Stimulated activated memory B cell treated with anti-CD40 and anti-IgM and Interleukin-4, amounts not matched to agents 10 μg/mL and 1 μg/mL and 100 μg/mL, for 72 hours (primary cell): ENCODE results near the gene POLDIP2.
A peak's percentile ranks its signal among the peaks of the same experiment; 100 is the strongest.
"Not testable (repeated sequence)": the region's sequence is repeated elsewhere in the genome, so short reads cannot be mapped to it uniquely, and the experiment has no call there.

Source experiments
- ATAC-seq: fragments of 150-1000 bp; cut with Tn5 transposase; 2 replicates; pipeline ENCODE4 v1.10.0; 2021
- H3K27ac Mint-ChIP-seq: one replicate; pipeline ENCODE4 v1.8.0; 2022; ENCODE audit warnings: mild to moderate bottlenecking, mixed read lengths
- H3K27me3 Mint-ChIP-seq: one replicate; pipeline ENCODE4 v1.8.0; 2022; ENCODE audit warnings: mixed read lengths
- H3K36me3 Mint-ChIP-seq: one replicate; pipeline ENCODE4 v1.8.0; 2022; ENCODE audit warnings: mixed read lengths
- H3K4me1 Mint-ChIP-seq: one replicate; pipeline ENCODE4 v1.8.0; 2022; ENCODE audit warnings: mixed read lengths
- H3K4me3 Mint-ChIP-seq: one replicate; pipeline ENCODE4 v1.8.0; 2022; ENCODE audit warnings: mild to moderate bottlenecking, moderate library complexity, mixed read lengths
- H3K9me3 Mint-ChIP-seq: one replicate; pipeline ENCODE4 v1.8.0; 2022; ENCODE audit warnings: mixed read lengths

Gene POLDIP2

GRCh38 chr17:28357901-28358197 lies 522 bp upstream of the POLDIP2 start:
- H3K4me1 Mint-ChIP-seq: peaks cover 31% of the 10 kb centered on the region
- H3K27me3 Mint-ChIP-seq: no peaks in the 10 kb centered on the region
- H3K36me3 Mint-ChIP-seq: peaks cover 43% of the 10 kb centered on the region
- no peak for ATAC-seq
- H3K9me3 Mint-ChIP-seq: no peaks in the 10 kb centered on the region
- H3K27ac Mint-ChIP-seq: peak overlapping the region; percentile 97
- peak overlapping the region; percentile 95 for H3K4me3 Mint-ChIP-seq

GRCh38 chr17:28350271-28350670 lies 7.1 kb downstream of the POLDIP2 start:
- no peak overlapping the region for H3K4me3 Mint-ChIP-seq
- H3K4me1 Mint-ChIP-seq: peaks cover 7% of the 10 kb centered on the region
- H3K27me3 Mint-ChIP-seq: no peaks in the 10 kb centered on the region
- no peaks in the 10 kb centered on the region for H3K9me3 Mint-ChIP-seq
- no peak overlapping the region for H3K27ac Mint-ChIP-seq
- peaks cover 63% of the 10 kb centered on the region for H3K36me3 Mint-ChIP-seq
- no peak for ATAC-seq

- H3K27ac Mint-ChIP-seq: no peak overlapping the region
- H3K27me3 Mint-ChIP-seq: no peaks in the 10 kb centered on the region
- no peaks in the 10 kb centered on the region for H3K9me3 Mint-ChIP-seq
- ATAC-seq: no peak
- H3K36me3 Mint-ChIP-seq: peaks cover 66% of the 10 kb centered on the region
- H3K4me1 Mint-ChIP-seq: no peaks in the 10 kb centered on the region
- H3K4me3 Mint-ChIP-seq: no peak overlapping the region
These were observed 8.3 kb downstream of the POLDIP2 start for GRCh38 chr17:28348979-28349378.

DNA sequence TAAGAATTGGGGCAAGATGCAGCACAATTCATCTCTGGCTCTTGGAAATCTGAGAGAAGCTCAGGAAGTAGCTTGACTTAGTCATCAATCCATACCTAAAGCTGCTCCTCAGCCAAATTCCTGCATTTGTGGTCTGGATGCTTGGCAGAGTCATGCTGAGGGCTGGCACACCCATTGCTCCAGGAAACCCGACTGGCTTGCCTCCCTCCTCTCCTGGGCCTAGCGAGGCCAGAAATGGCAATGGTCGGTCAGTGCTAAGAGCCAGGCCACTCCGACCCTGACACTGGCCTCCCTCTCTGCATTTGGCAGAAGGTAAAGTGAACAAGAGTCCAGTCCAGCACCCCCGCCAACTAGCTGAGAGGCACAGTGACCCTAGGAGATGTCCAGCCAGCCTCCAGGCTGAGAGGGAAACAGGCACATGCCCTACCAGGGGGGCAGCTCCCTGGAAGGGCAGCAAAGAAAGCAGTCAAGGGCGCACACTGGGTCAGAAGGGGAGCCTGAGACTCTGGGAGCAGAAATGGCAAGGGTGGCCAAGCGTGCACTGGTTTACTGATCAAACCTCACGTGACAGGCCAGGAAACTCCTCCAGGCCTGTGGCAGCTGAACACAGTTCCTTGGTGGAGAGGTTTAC lies 10.0 kb downstream of the POLDIP2 start:
- Mint-ChIP-seq H3K4me3 (no peak overlapping the region), H3K27me3 (no peaks in the 10 kb centered on the region), H3K36me3 (peaks cover 69% of the 10 kb centered on the region), H3K27ac (no peak overlapping the region), H3K9me3 (no peaks in the 10 kb centered on the region), H3K4me1 (no peaks in the 10 kb centered on the region)
- ATAC-seq: no peak

GRCh38 chr17:28346746-28347246 lies 10.5 kb downstream of the POLDIP2 start:
- H3K9me3 Mint-ChIP-seq: no peaks in the 10 kb centered on the region

GRCh38 chr17:28346199-28346580 lies 11.1 kb downstream of the POLDIP2 start:
- H3K4me1 Mint-ChIP-seq: no peaks in the 10 kb centered on the region
- no peaks in the 10 kb centered on the region for H3K27me3 Mint-ChIP-seq
- no peaks in the 10 kb centered on the region for H3K9me3 Mint-ChIP-seq
- ATAC-seq: no peak
- peaks cover 73% of the 10 kb centered on the region for H3K36me3 Mint-ChIP-seq
- no peak overlapping the region for H3K27ac Mint-ChIP-seq
- no peak overlapping the region for H3K4me3 Mint-ChIP-seq

More at GRCh38 chr17:28346746-28347246, 10.5 kb downstream of the POLDIP2 start:
- Mint-ChIP-seq H3K27ac (no peak overlapping the region), H3K27me3 (no peaks in the 10 kb centered on the region), H3K4me3 (no peak overlapping the region), H3K36me3 (peaks cover 73% of the 10 kb centered on the region), H3K4me1 (no peaks in the 10 kb centered on the region)
- ATAC-seq: no peak

- Mint-ChIP-seq H3K36me3 (peaks cover 71% of the 10 kb centered on the region), H3K27ac (no peak overlapping the region), H3K4me3 (no peak overlapping the region), H3K9me3 (no peaks in the 10 kb centered on the region), H3K4me1 (no peaks in the 10 kb centered on the region), H3K27me3 (no peaks in the 10 kb centered on the region)
- ATAC-seq: no peak
These were observed 11.7 kb downstream of the POLDIP2 start for GRCh38 chr17:28345419-28346198.

DNA sequence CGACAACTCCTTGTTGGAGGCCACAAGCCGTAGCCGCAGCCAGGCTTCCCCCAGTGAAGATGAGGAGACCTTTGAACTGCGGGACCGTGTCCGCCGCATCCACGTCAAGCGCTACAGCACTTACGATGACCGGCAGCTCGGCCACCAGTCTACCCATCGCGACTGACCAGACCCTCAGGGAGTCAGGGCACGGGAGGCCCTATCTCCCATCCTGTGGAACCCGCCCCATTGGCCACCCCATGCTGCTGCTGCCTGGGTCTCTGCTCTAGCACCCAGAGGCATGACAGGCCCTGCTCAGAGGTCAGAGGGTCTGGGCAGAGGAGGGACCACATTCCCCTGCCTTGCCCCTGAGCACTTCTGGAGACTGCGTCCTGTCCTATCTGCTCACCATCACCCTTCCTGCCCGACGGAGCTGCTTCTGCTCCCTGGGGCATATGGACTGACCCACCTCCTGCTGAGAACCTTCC lies 12.9 kb downstream of the POLDIP2 start:
- Mint-ChIP-seq H3K27me3 (no peaks in the 10 kb centered on the region), H3K4me3 (no peak overlapping the region), H3K36me3 (peaks cover 67% of the 10 kb centered on the region), H3K4me1 (no peaks in the 10 kb centered on the region), H3K9me3 (no peaks in the 10 kb centered on the region), H3K27ac (no peak overlapping the region)
- ATAC-seq: no peak

GRCh38 chr17:28344011-28344410 lies 13.3 kb downstream of the POLDIP2 start:
- Mint-ChIP-seq H3K9me3 (no peaks in the 10 kb centered on the region), H3K4me1 (no peaks in the 10 kb centered on the region), H3K4me3 (no peak overlapping the region), H3K27me3 (no peaks in the 10 kb centered on the region), H3K36me3 (peaks cover 67% of the 10 kb centered on the region), H3K27ac (no peak overlapping the region)
- ATAC-seq: no peak

DNA sequence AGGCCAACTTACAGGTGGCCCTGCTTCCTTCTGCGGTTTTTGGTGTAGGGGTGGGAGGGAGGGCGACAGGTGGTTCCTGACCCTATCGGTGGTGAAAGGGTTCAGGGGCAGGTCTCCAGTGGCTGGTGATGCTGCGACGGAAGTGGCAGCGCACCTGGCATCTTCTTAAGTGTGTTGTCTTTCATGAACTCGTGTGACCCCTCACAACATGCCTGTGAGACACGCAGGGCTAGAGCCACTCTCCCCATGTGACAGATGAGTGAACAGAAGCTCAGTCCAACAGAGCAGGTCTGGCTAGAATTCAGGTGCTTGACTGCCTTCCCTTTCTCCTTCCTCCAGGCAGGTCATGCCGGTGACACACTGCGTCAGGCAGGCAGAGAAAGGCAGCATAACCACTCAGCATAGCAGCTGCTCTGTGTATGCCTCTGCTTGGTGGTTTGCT lies 13.8 kb downstream of the POLDIP2 start:
- Mint-ChIP-seq H3K4me3 (no peak overlapping the region), H3K4me1 (peaks cover 2% of the 10 kb centered on the region), H3K9me3 (no peaks in the 10 kb centered on the region), H3K36me3 (peaks cover 67% of the 10 kb centered on the region), H3K27me3 (no peaks in the 10 kb centered on the region), H3K27ac (no peak overlapping the region)
- peak; percentile 35 for ATAC-seq

GRCh38 chr17:28342313-28342712 lies 15.0 kb downstream of the POLDIP2 start:
- Mint-ChIP-seq H3K9me3 (no peaks in the 10 kb centered on the region), H3K27me3 (no peaks in the 10 kb centered on the region), H3K4me1 (peaks cover 13% of the 10 kb centered on the region), H3K36me3 (peaks cover 58% of the 10 kb centered on the region), H3K27ac (no peak overlapping the region), H3K4me3 (no peak overlapping the region)
- no peak for ATAC-seq

- Mint-ChIP-seq H3K4me1 (peaks cover 21% of the 10 kb centered on the region), H3K27me3 (no peaks in the 10 kb centered on the region), H3K36me3 (peaks cover 53% of the 10 kb centered on the region), H3K4me3 (no peak overlapping the region), H3K27ac (no peak overlapping the region), H3K9me3 (no peaks in the 10 kb centered on the region)
- no peak for ATAC-seq
These were observed 15.8 kb downstream of the POLDIP2 start for GRCh38 chr17:28341516-28341915.

DNA sequence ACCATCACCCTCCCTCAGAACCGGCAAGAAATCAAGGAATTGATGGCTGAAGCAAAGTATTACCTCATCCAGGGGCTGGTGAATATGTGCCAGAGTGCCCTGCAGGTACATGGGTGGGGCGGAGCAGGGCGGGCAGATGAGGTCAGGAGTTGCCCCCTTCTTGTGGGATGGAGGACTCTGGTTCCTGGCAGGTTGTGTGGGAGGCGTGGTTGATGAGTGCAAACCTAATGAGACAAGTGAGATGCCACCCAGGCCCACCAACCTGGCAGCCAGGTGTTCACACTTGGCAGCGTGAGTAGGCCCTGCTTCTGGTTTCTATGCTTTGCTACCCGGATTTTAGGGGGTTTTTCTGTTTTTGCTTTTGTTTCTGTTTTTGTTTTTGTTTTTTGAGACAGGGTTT lies 17.0 kb downstream of the POLDIP2 start:
- Mint-ChIP-seq H3K36me3 (peaks cover 41% of the 10 kb centered on the region), H3K9me3 (no peaks in the 10 kb centered on the region), H3K4me3 (no peak overlapping the region), H3K27ac (no peak overlapping the region), H3K4me1 (peaks cover 26% of the 10 kb centered on the region), H3K27me3 (no peaks in the 10 kb centered on the region)
- ATAC-seq: no peak

DNA sequence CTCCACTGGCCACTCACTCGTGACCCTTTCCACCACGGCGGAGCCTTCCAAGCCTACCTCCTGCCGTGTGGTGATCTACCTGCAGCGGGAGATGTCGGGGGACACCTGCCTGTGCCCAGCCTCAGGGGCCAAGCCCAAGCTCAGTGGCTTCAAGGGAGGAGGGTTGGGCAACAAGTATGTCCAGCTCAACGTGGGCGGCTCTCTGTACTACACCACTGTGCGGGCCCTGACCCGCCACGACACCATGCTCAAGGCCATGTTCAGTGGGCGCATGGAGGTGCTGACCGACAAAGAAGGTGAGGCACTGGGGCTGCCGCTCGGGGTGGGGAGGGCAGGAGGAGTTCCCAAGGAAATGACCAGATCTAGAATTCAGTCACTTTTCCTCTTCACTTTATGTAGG lies 17.9 kb downstream of the POLDIP2 start:
- no peak overlapping the region for H3K27ac Mint-ChIP-seq
- H3K9me3 Mint-ChIP-seq: no peaks in the 10 kb centered on the region
- no peak for ATAC-seq
- H3K27me3 Mint-ChIP-seq: no peaks in the 10 kb centered on the region
- H3K4me3 Mint-ChIP-seq: no peak overlapping the region
- H3K36me3 Mint-ChIP-seq: peaks cover 37% of the 10 kb centered on the region
- peaks cover 32% of the 10 kb centered on the region for H3K4me1 Mint-ChIP-seq

DNA sequence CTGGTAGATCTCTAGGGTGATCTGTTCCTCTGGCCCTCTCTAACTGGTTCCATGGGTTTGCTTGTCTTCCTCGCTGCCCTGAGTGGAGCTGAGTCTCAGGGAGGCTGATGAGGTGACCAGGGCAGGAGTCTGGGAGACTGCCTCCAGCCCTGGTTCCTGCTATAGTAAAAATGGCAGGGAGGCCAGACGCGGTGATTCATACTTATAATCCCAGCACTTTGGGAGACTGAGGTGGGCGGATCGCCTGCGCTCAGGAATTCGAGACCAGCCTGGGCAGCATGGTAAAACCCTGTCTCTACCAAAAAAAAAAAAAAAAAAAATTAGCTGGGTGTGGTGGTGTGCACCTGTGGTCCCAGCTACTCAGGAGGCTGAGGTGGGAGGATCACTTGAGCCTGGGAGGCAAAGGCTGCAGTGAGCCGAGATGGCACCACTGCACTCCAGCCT lies 18.5 kb downstream of the POLDIP2 start:
- H3K27me3 Mint-ChIP-seq, ATAC-seq, H3K4me3 Mint-ChIP-seq, H3K9me3 Mint-ChIP-seq, H3K27ac Mint-ChIP-seq: not testable (repeated sequence)
- peaks cover 30% of the 10 kb centered on the region for H3K36me3 Mint-ChIP-seq
- H3K4me1 Mint-ChIP-seq: peaks cover 38% of the 10 kb centered on the region
